GM10266 (cell line): ENCODE measurements around the gene RGS7.

Source experiments
- DNase-seq: peaks from one replicate; pipeline ENCODE4 v3.0.0; 2012; ENCODE audit errors: extremely low spot score
- CTCF ChIP-seq: IDR thresholded peaks from 2 replicates; pipeline ENCODE4 v1.5.1; 2012; ENCODE audit warnings: mild to moderate bottlenecking, low read depth; ENCODE audit not compliant: control insufficient read depth, insufficient read depth; ENCODE audit errors: missing control alignments

Gene RGS7

GRCh38 chr1:240802271-240802670, 554.7 kb downstream of the RGS7 start:
- DNase-seq: no peak
- TF ChIP-seq CTCF: no peak

- DNase-seq: no peak
- TF ChIP-seq CTCF: no peak
Measured at GRCh38 chr1:240801442-240801841, 555.6 kb downstream of the RGS7 start.

DNA sequence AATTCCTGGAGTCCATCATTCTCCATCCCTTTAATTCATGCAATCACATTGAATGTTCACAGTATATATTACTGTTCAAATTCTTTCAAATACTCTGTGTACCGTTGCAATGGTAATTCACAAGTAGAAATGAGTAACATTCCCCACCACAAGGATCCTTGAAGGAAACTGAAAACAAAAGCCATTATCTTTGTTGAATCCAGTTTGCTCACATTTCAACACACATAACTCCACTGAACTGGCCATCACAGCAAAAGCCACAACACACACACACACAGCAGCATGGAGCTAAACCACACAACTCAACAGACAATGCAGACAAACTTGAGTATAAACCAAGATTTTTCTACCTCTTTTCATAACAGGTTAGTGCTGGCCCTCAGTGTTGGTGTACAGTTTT, 556.7 kb downstream of the RGS7 start:
- no peak for TF ChIP-seq CTCF
- no peak for DNase-seq

DNA sequence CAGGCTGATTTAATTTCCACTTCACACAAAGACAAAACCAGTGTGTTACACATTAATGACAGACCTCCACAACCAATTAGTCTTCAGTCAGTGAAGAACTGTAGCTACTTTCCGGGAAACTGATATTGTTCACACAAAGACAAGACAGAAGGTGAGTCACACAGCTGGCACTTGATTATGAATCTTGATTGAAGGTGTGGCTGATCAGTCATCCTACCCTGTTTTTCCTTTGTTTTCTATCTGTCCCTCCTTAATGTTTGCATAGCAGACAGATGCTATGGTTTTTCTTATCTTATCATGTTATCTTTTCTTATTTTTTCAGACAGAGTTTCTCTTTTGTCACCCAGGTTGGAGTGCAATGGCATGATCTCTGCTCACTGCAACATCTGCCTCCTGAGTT, 560.0 kb downstream of the RGS7 start:
- DNase-seq: no peak
- no peak for TF ChIP-seq CTCF

- no peak for DNase-seq
- no peak for TF ChIP-seq CTCF
Measured at GRCh38 chr1:240794046-240794843, 562.8 kb downstream of the RGS7 start.

- TF ChIP-seq CTCF: no peak
- DNase-seq: no peak
Measured at GRCh38 chr1:240792915-240793529, 564.0 kb downstream of the RGS7 start.

- DNase-seq: no peak
- TF ChIP-seq CTCF: no peak
Measured at GRCh38 chr1:240790856-240791255, 566.1 kb downstream of the RGS7 start.
